T-helper 2 cell (primary cell): ENCODE data around the gene CNGA4.

Experiments used
- DNase-seq, 5 experiments: peaks; one replicate each; pipeline versions ENCODE4 v3.0.0 to v3.0.0-alpha.2; 2012 to 2022
- total RNA-seq, 2 donors: gene quantifications; one replicate each; lab custom pipeline; 2026; lab: John Stamatoyannopoulos, UW

The CNGA4 gene
- total RNA-seq, result 0 to 0.20 reads per million in 2 donors

GRCh38 chr11:6238902-6239301 lies at the start of gene CNGA4:
TSS of gene CNGA4 (plus strand) at chr11:6239089. CDS start at chr11:6239207, 118 bp downstream.
- DNase-seq, result no peak

- no peak for DNase-seq
These were observed 47.1 kb upstream of the CNGA4 start for GRCh38 chr11:6191742-6192141.

GRCh38 chr11:6194065-6194581 lies 44.8 kb upstream of the CNGA4 start:
- no peak for DNase-seq

GRCh38 chr11:6196396-6196795 lies 42.5 kb upstream of the CNGA4 start:
- DNase-seq, result peak in 2 of 5 experiments; percentile 10 to 62

- no peak for DNase-seq
These were observed 41.3 kb upstream of the CNGA4 start for GRCh38 chr11:6197466-6198200.

- no peak for DNase-seq
These were observed 39.6 kb upstream of the CNGA4 start, which contains the start of gene OR52W1 for GRCh38 chr11:6199174-6199810. TSS of gene OR52W1 (plus strand) at chr11:6199224. CDS start at chr11:6199224, 0 bp downstream.

- peak in 2 of 5 experiments; percentile 21 to 52 for DNase-seq
These were observed 37.9 kb upstream of the CNGA4 start for GRCh38 chr11:6200975-6201374.

GRCh38 chr11:6201481-6201880 lies 37.4 kb upstream of the CNGA4 start:
- DNase-seq, result peak in 1 of 5 experiments; percentile 64

GRCh38 chr11:6202041-6202440 lies 36.8 kb upstream of the CNGA4 start:
- no peak for DNase-seq

GRCh38 chr11:6203327-6203726 lies 35.6 kb upstream of the CNGA4 start:
- DNase-seq, result peak in 2 of 5 experiments; percentile 41 to 65

- DNase-seq, result no peak
These were observed 34.2 kb upstream of the CNGA4 start for GRCh38 chr11:6204706-6205105.

- no peak for DNase-seq
These were observed 33.5 kb upstream of the CNGA4 start, which contains the start of gene C11orf42 for GRCh38 chr11:6205366-6205765. TSS of gene C11orf42 (plus strand) at chr11:6205557. CDS start at chr11:6205616, 59 bp downstream.

- no peak for DNase-seq
These were observed 32.3 kb upstream of the CNGA4 start for GRCh38 chr11:6206456-6207180.

- no peak for DNase-seq
These were observed 29.1 kb upstream of the CNGA4 start for GRCh38 chr11:6209801-6210200.

- no peak for DNase-seq
These were observed 28.5 kb upstream of the CNGA4 start for GRCh38 chr11:6210274-6210955.

- no peak for DNase-seq
These were observed 24.4 kb upstream of the CNGA4 start for GRCh38 chr11:6214530-6214929.

GRCh38 chr11:6216501-6216900 lies 22.4 kb upstream of the CNGA4 start:
- no peak for DNase-seq

GRCh38 chr11:6217722-6218121 lies 21.2 kb upstream of the CNGA4 start:
- DNase-seq, result no peak

- DNase-seq, result no peak
These were observed 19.5 kb upstream of the CNGA4 start for GRCh38 chr11:6219359-6219758.

GRCh38 chr11:6223854-6224253 lies 15.0 kb upstream of the CNGA4 start:
- DNase-seq, result no peak

GRCh38 chr11:6224421-6224820 lies 14.5 kb upstream of the CNGA4 start:
- no peak for DNase-seq

- DNase-seq, result no peak
These were observed 13.9 kb upstream of the CNGA4 start for GRCh38 chr11:6225024-6225423.
